Upper lobe of left lung (tissue), 6 donors: ENCODE data around the gene C1orf21. TPM values are rescaled to one million over a fixed set of nuclear protein-coding genes. Genes with fewer than 3 reads are reported as not detected.

Experiments used
- ATAC-seq, 2 donors: fragments of 200-7000 bp; cut with Tn5 transposase; one replicate each; pipeline ENCODE4 v1.9.1; 2022; ENCODE audit warnings: mild to moderate bottlenecking in 2 of 2, moderate library complexity in 2 of 2; ENCODE audit not compliant: low FRiP score in 2 of 2
- DNase-seq, 2 donors: peaks; one replicate each; pipeline ENCODE4 v3.0.0-alpha.2; 2019 to 2020
- H3K27ac ChIP-seq, 4 donors: fragments of 200-600 bp; sonication (generic); one replicate each; pipeline ENCODE4 v1.5.1; 2016 to 2019
- H3K27me3 ChIP-seq, 4 donors: fragments of 200-600 bp; sonication (generic); one replicate each; pipeline ENCODE4 v1.5.1; 2017 to 2019
- H3K36me3 ChIP-seq, 4 donors: fragments of 200-600 bp; sonication (generic); one replicate each; pipeline ENCODE4 v1.5.1; 2016 to 2019
- H3K4me1 ChIP-seq, 4 donors: fragments of 200-600 bp; sonication (generic); one replicate each; pipeline ENCODE4 v1.5.1; 2018 to 2019
- H3K4me3 ChIP-seq, 4 donors: fragments of 200-600 bp; sonication (generic); one replicate each; pipeline ENCODE4 v1.5.1; 2017 to 2019; ENCODE audit warnings: mild to moderate bottlenecking in 2 of 4, moderate library complexity in 1 of 4
- H3K9me3 ChIP-seq, 4 donors: fragments of 200-600 bp; sonication (generic); one replicate each; pipeline ENCODE4 v1.5.1; 2018 to 2019
- EP300 ChIP-seq, 4 donors: sonication (generic); formaldehyde crosslinking; IDR thresholded peaks; one replicate each; pipeline ENCODE4 v1.5.1; 2017; ENCODE audit warnings: antibody characterized with exemption in 4 of 4, control low read depth in 2 of 4
- POLR2A ChIP-seq, 4 donors: fragments of 450-650 bp; IDR thresholded peaks; one replicate each; pipeline ENCODE4 v1.5.1; 2016 to 2017; ENCODE audit warnings: antibody characterized with exemption in 4 of 4, mild to moderate bottlenecking in 2 of 4
- POLR2AphosphoS5 ChIP-seq, 2 donors: sonication (generic); formaldehyde crosslinking; IDR thresholded peaks; one replicate each; pipeline ENCODE4 v1.5.1; 2017; ENCODE audit warnings: antibody characterized with exemption in 2 of 2
- WGBS, 2 donors: methylation state at CpG; one replicate each; pipeline ENCODE4 v1.1.5; 2017 to 2018; 5-methylcytosine and 5-hydroxymethylcytosine counted together
- total RNA-seq, 6 donors: library from RNA; depleted of rRNA in 4 of 6; stranded (reverse); fragments of >200 nt in 4 of 6; gene quantifications; one replicate each; pipeline versions ENCODE4 v1.1.0 to v1.2.1, GENCODE V29; 2016 to 2021
- TF ChIP-seq, protein P1 (sequence below), 6 experiments: fragments of 450-650 bp in 4 of 6; fragments of 200-600 bp in 2 of 6; sonication (generic) in 2 of 6; IDR thresholded peaks; one replicate each; pipeline ENCODE4 v1.5.1; 2016 to 2019; ENCODE audit warnings: antibody characterized with exemption in 6 of 6
- donor health status: DM: no; HTN: no; CAD: no; lungs with moderate emphysema.
- donor health status: DM: no; HTN: yes; CAD: no; lungs with severe emphysema.

C1orf21 gene
- total RNA-seq, 6 donors from 2014 or later = 21.4 to 110 (median 49.2) TPM

DNA sequence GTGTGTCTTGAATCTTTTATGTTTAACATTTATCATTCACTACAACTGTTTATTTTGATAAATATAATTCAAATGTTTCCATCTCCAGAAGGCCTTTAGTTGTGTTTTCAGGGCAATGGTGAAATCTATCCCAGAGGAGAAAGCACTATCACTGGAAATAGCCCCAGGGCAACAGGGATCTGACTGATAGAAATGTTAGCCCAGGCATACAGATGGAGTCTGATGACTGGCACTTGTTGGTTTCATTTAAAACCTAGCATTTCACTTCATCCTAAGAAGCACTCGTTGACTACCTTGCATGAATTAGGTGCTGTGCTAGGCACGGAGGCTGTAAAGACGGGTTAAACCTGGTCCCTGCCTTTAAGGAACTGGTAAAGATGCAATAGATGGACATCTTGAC is 103.1 kb downstream of the C1orf21 start:
- Histone ChIP-seq H3K4me1 (peaks cover 31 to 41% (median 36%) of the 10 kb centered on the region in 4 donors), H3K4me3 (no peak overlapping the region), H3K36me3 (no peaks in the 10 kb centered on the region), H3K27me3 (no peaks in the 10 kb centered on the region), H3K27ac (no peak overlapping the region), H3K9me3 (no peaks in the 10 kb centered on the region)
- no peak for ATAC-seq
- 95 to 98% methylated on average over 3 of the region's 3 CpGs for WGBS, 2 donors
- TF ChIP-seq POLR2AphosphoS5 (IDR thresholded peaks at IDR 0.05) (no peak), POLR2A (IDR thresholded peaks at IDR 0.05) (no peak), EP300 (IDR thresholded peaks at IDR 0.05) (no peak)
- TF ChIP-seq, protein P1, sequence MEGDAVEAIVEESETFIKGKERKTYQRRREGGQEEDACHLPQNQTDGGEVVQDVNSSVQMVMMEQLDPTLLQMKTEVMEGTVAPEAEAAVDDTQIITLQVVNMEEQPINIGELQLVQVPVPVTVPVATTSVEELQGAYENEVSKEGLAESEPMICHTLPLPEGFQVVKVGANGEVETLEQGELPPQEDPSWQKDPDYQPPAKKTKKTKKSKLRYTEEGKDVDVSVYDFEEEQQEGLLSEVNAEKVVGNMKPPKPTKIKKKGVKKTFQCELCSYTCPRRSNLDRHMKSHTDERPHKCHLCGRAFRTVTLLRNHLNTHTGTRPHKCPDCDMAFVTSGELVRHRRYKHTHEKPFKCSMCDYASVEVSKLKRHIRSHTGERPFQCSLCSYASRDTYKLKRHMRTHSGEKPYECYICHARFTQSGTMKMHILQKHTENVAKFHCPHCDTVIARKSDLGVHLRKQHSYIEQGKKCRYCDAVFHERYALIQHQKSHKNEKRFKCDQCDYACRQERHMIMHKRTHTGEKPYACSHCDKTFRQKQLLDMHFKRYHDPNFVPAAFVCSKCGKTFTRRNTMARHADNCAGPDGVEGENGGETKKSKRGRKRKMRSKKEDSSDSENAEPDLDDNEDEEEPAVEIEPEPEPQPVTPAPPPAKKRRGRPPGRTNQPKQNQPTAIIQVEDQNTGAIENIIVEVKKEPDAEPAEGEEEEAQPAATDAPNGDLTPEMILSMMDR (IDR thresholded peaks at IDR 0.05) = no peak
- DNase-seq = no peak

DNA sequence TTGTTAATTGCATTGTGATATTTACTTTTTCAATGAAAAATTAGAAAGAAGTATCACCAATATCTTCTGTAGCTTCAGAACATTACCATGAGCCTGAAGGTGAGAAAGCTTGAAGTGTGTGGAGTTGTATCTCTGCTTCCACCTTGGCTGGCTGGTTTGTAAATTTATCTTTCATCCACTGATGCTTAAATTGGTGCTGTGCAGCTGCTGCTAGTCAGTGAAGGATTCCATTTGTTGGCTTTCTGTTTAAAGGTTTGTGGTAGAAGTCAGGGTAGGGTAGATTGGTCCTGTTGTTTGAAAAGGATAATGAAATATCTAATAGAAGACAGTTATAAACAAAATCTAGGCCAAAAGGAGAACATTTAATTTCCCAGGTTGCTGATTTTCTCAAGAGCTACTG is 105.7 kb downstream of the C1orf21 start:
- ATAC-seq (no peak), DNase-seq (no peak)
- Histone ChIP-seq H3K4me1 (peaks cover 16 to 23% (median 19%) of the 10 kb centered on the region in 4 donors), H3K36me3 (no peaks in the 10 kb centered on the region), H3K27ac (peak overlapping the region in 1 of 4 donors; percentile 68), H3K4me3 (no peak overlapping the region), H3K27me3 (no peaks in the 10 kb centered on the region), H3K9me3 (no peaks in the 10 kb centered on the region)
- no peak for TF ChIP-seq EP300 (IDR thresholded peaks at IDR 0.05)
- no peak for TF ChIP-seq POLR2A (IDR thresholded peaks at IDR 0.05)
- no peak for TF ChIP-seq POLR2AphosphoS5 (IDR thresholded peaks at IDR 0.05)

DNA sequence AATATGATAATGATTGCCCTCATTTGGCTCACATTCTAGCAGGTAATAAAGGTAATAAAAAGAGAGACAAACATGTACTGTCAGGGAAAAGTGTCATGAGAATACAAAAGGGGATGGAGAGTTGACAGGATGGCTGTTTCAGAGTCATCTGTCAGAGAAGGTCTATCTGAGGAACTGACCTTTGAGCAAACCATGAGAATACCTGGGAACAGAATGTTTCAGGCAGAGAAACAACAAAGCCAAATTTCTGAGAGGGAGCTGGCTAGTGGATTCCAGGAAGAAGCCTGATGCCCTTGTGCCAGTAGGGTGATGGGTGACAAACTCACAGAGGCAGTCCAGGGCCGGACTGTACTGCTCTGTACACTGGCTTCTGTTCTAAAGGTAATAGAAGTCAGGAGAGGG is 107.2 kb downstream of the C1orf21 start:
- H3K27ac ChIP-seq = no peak overlapping the region
- WGBS, 2 donors = 75 to 77% methylated on average over 1 of the region's 1 CpG
- TF ChIP-seq, protein P1 (IDR thresholded peaks at IDR 0.05) = no peak
- TF ChIP-seq POLR2A (IDR thresholded peaks at IDR 0.05) (no peak), EP300 (IDR thresholded peaks at IDR 0.05) (no peak), POLR2AphosphoS5 (IDR thresholded peaks at IDR 0.05) (no peak)
- DNase-seq (no peak), ATAC-seq (no peak)
- H3K9me3 ChIP-seq = no peaks in the 10 kb centered on the region
- H3K27me3 ChIP-seq = no peaks in the 10 kb centered on the region
- H3K4me3 ChIP-seq = no peak overlapping the region
- H3K36me3 ChIP-seq = no peaks in the 10 kb centered on the region
- H3K4me1 ChIP-seq = peaks cover 16 to 23% (median 19%) of the 10 kb centered on the region in 4 donors

DNA sequence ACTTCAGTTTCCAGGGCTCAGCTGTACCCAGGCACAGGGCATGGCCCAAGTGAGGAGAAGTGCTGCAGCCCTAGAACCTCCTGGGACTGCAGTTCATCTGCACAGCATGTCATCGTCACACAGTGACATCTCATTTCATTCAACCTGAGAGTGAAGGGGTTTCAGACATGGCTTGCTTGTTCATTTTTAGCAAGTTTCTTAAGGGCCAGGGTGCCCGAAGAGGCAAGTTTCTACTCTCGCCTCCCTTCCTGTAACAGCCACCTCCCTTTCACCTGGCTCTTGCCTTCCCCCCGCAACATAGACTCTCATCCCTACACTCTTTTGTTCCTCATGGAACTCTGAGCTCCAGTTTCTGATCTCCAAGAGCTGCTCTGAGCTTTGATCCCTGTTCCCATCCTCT is 108.1 kb downstream of the C1orf21 start:
- 89 to 93% methylated on average over 4 of the region's 4 CpGs for WGBS, 2 donors

DNA sequence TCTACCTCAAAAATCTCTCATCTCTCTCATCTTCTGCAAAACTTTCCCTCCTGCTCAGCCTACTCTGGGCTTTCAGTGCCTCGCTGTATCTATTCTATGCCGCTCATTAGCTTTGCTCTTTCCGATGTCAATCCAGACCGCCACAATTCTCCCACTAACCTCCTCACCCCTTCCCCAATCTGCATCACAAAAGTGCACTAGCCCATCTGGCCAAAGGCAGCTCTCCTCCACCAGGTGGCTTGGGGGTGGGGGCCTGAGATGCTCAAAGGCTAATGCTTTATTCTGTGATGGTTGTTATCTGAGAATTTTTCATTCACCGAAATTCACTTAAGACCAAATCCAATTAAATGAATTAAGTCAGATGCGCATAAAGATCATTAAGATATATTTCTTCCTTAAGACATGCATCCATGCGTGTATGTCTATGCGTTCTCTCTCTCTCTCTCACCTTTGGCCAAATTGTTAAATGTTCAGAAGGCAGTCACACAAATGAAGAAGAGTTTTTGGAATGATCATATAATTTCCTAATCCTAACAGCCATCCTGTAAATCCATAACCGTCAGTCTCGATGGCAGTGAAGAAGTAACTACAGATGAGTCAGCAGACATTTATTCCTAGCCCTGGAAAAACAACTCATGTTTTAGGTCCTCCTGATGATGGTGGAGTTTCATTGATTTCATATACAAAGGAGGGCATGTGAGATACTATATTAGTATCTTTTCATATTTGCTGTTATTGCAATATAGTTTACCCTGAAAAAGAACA is 111.3 kb downstream of the C1orf21 start:
- no peak for TF ChIP-seq EP300 (IDR thresholded peaks at IDR 0.05)
- no peak for TF ChIP-seq POLR2A (IDR thresholded peaks at IDR 0.05)
- no peak for TF ChIP-seq POLR2AphosphoS5 (IDR thresholded peaks at IDR 0.05)
- TF ChIP-seq, protein P1 (IDR thresholded peaks at IDR 0.05) = no peak
- no peak for ATAC-seq
- Histone ChIP-seq H3K27ac (no peak overlapping the region), H3K9me3 (no peaks in the 10 kb centered on the region), H3K27me3 (no peaks in the 10 kb centered on the region), H3K36me3 (no peaks in the 10 kb centered on the region), H3K4me1 (peaks cover 0 to 3% (median under 1%) of the 10 kb centered on the region in 4 donors), H3K4me3 (no peak overlapping the region)
- 94 to 97% methylated on average over 10 of the region's 10 CpGs for WGBS, 2 donors
- DNase-seq = no peak

More for the DNA sequence above, 108.1 kb downstream of the C1orf21 start:
- no peaks in the 10 kb centered on the region for H3K27me3 ChIP-seq
- H3K36me3 ChIP-seq = no peaks in the 10 kb centered on the region
- TF ChIP-seq, protein P1 (IDR thresholded peaks at IDR 0.05) = no peak
- no peak for TF ChIP-seq POLR2A (IDR thresholded peaks at IDR 0.05)
- no peak for TF ChIP-seq POLR2AphosphoS5 (IDR thresholded peaks at IDR 0.05)
- no peak for TF ChIP-seq EP300 (IDR thresholded peaks at IDR 0.05)
- H3K27ac ChIP-seq = no peak overlapping the region
- H3K4me3 ChIP-seq = no peak overlapping the region
- H3K4me1 ChIP-seq = peaks cover 16 to 23% (median 19%) of the 10 kb centered on the region in 4 donors
- no peak for ATAC-seq
- no peaks in the 10 kb centered on the region for H3K9me3 ChIP-seq
- DNase-seq = no peak
